HepG2 (cell line): ENCODE measurements around the gene EGR2. TPM values are rescaled to one million over a fixed set of nuclear protein-coding genes. Genes with fewer than 3 reads are reported as not detected.

ENCODE experiments used
- ATAC-seq: fragments of 200-7000 bp; cut with Tn5 transposase; 3 replicates; pipeline ENCODE4 v1.9.1; 2020; ENCODE audit warnings: mild to moderate bottlenecking, moderate library complexity
- BruUV-seq: library from RNA; stranded (reverse); fragments of 400-500 nt; replicated peaks from 2 replicates; lab custom pipeline; 2021; lab: Mats Ljungman, UMichigan
- CTCF ChIA-PET: fragments of 300-600 bp; formaldehyde crosslinking; extraction: SDS; loops from one replicate; lab custom pipeline; 2021; ENCODE audit warnings: low total read pairs, inconsistent platforms, low intra/inter-chr PET ratio; lab: Yijun Ruan, JAX
- POLR2A ChIA-PET: fragments of 350-600 bp; sonication (Branson Sonifier 250); formaldehyde crosslinking; loops from one replicate; lab custom pipeline; 2020; ENCODE audit warnings: antibody characterized with exemption, inconsistent platforms; lab: Yijun Ruan, JAX
- DNase-seq: peaks from one replicate; pipeline ENCODE4 v3.0.0-alpha.2; 2015; ENCODE audit warnings: low spot score
- FAIRE-seq: peaks from 3 replicates; lab custom pipeline; 2011; peaks lifted over from hg19 to GRCh38; lab: Jason Lieb, UNC
- H2AFZ ChIP-seq: one replicate; pipeline ENCODE4 v1.6.1; 2011; ENCODE audit warnings: low read length, inconsistent platforms
- H3K27ac ChIP-seq: fragments of 300-600 bp; 3 replicates; pipeline ENCODE4 v1.8.0; 2011; ENCODE audit warnings: mixed run types, mild to moderate bottlenecking, mixed read lengths, low read length, inconsistent platforms; ENCODE audit not compliant: insufficient read depth; ENCODE audit errors: extremely low read length
- H3K27me3 ChIP-seq, 2 experiments: fragments of 200-600 bp in 1 of 2; 2 replicates in 1 of 2; 3 replicates in 1 of 2; pipeline versions ENCODE4 v1.6.0 to v1.8.0; 2011; ENCODE audit warnings: low read length in 2 of 2, mild to moderate bottlenecking in 2 of 2, moderate library complexity in 2 of 2, inconsistent platforms in 1 of 2; ENCODE audit not compliant: insufficient read depth in 2 of 2, control insufficient read depth in 1 of 2
- H3K36me3 ChIP-seq, 2 experiments: fragments of 200-600 bp in 1 of 2; replicated peaks in 1 of 2; 2 replicates in 1 of 2; 3 replicates in 1 of 2; pipeline versions ENCODE4 v1.5.1 to v1.8.0; 2011; ENCODE audit warnings: low read length in 2 of 2, inconsistent platforms in 1 of 2; ENCODE audit not compliant: insufficient read depth in 2 of 2, control insufficient read depth in 1 of 2
- H3K4me1 ChIP-seq: 2 replicates; pipeline ENCODE4 v1.5.1; 2012; ENCODE audit warnings: low read length, inconsistent platforms; ENCODE audit not compliant: insufficient read depth
- H3K4me2 ChIP-seq: 2 replicates; pipeline ENCODE4 v1.6.0; 2011; ENCODE audit warnings: low read depth, low read length, inconsistent platforms
- H3K4me3 ChIP-seq, 3 experiments: fragments of 200-600 bp in 1 of 3; sonication (generic), shearing (Covaris generic) in 1 of 3; replicated peaks in 1 of 3; 2 replicates each; pipeline ENCODE4 v1.5.1; 2011 to 2016; ENCODE audit warnings: low read length in 3 of 3, inconsistent platforms in 2 of 3, low read depth in 2 of 3, mild to moderate bottlenecking in 2 of 3, control low read depth in 1 of 3, mixed read lengths in 1 of 3; ENCODE audit not compliant: insufficient read depth in 1 of 3
- H3K79me2 ChIP-seq: one replicate; pipeline ENCODE4 v1.6.1; 2011; ENCODE audit warnings: low read length, inconsistent platforms; ENCODE audit not compliant: insufficient read depth
- H3K9ac ChIP-seq: 2 replicates; pipeline ENCODE4 v1.6.0; 2011; ENCODE audit warnings: mild to moderate bottlenecking, low read depth, low read length, inconsistent platforms; ENCODE audit not compliant: insufficient read depth
- H3K9me3 ChIP-seq: 2 replicates; pipeline ENCODE4 v1.5.1; 2012; ENCODE audit warnings: mild to moderate bottlenecking, low read length
- H4K20me1 ChIP-seq: 2 replicates; pipeline ENCODE4 v1.6.0; 2011; ENCODE audit warnings: inconsistent platforms, mild to moderate bottlenecking, low read length, moderate library complexity; ENCODE audit not compliant: insufficient read depth
- DZIP1 ChIP-seq: sonication (generic); formaldehyde crosslinking; IDR thresholded peaks from 2 replicates; pipeline ENCODE4 v1.5.0; 2020; ENCODE audit warnings: mild to moderate bottlenecking, missing genetic modification reagents
- GATAD1 ChIP-seq: IDR thresholded peaks from 2 replicates; pipeline ENCODE4 v1.6.1; 2016; ENCODE audit warnings: missing genetic modification reagents, missing compliant biosample characterization
- PAWR ChIP-seq: sonication (generic); formaldehyde crosslinking; IDR thresholded peaks from 2 replicates; pipeline ENCODE4 v1.4.0; 2020; ENCODE audit warnings: missing genetic modification reagents, mild to moderate bottlenecking, borderline replicate concordance
- PHF8 ChIP-seq: sonication (generic); formaldehyde crosslinking; IDR thresholded peaks from 2 replicates; pipeline ENCODE4 v1.5.0; 2020; ENCODE audit warnings: missing genetic modification reagents
- RORA ChIP-seq: sonication (generic); formaldehyde crosslinking; IDR thresholded peaks from 2 replicates; pipeline ENCODE4 v1.5.0; 2020; ENCODE audit warnings: mild to moderate bottlenecking, missing genetic modification reagents, moderate library complexity
- SKI ChIP-seq: fragments of 450-650 bp; IDR thresholded peaks from one replicate; pipeline ENCODE4 v1.6.1; 2018; ENCODE audit warnings: mild to moderate bottlenecking; ENCODE audit not compliant: partially characterized antibody
- ZNF230 ChIP-seq: sonication (generic); formaldehyde crosslinking; IDR thresholded peaks from 2 replicates; pipeline ENCODE4 v1.4.0; 2020; ENCODE audit warnings: mild to moderate bottlenecking, missing genetic modification reagents
- ZNF329 ChIP-seq: sonication (generic); formaldehyde crosslinking; IDR thresholded peaks from 2 replicates; pipeline ENCODE4 v1.9.0; 2021; ENCODE audit warnings: low read depth, mild to moderate bottlenecking, missing genetic modification reagents
- ZNF33A ChIP-seq: sonication (generic); formaldehyde crosslinking; IDR thresholded peaks from 2 replicates; pipeline ENCODE4 v1.5.1; 2020; ENCODE audit warnings: missing genetic modification reagents, mild to moderate bottlenecking, moderate library complexity, borderline replicate concordance
- ZNF550 ChIP-seq: sonication (generic); formaldehyde crosslinking; IDR thresholded peaks from 2 replicates; pipeline ENCODE4 v1.4.0; 2020; ENCODE audit warnings: mild to moderate bottlenecking, missing genetic modification reagents, borderline replicate concordance
- ZNF557 ChIP-seq: sonication (generic); formaldehyde crosslinking; IDR thresholded peaks from 2 replicates; pipeline ENCODE4 v1.4.0; 2020; ENCODE audit warnings: missing genetic modification reagents
- ZNF670 ChIP-seq: sonication (generic); formaldehyde crosslinking; IDR thresholded peaks from 2 replicates; pipeline ENCODE4 v1.8.0; 2022; ENCODE audit warnings: mild to moderate bottlenecking, missing genetic modification reagents, borderline replicate concordance
- ZSCAN9 ChIP-seq: IDR thresholded peaks from 2 replicates; pipeline ENCODE4 v1.6.1; 2016; ENCODE audit warnings: borderline replicate concordance
- WGBS: methylation state at CpG from one replicate; pipeline ENCODE4 v1.1.6; 2017; ENCODE audit warnings: low lambda C conversion rate; 5-methylcytosine and 5-hydroxymethylcytosine counted together
- in situ Hi-C: cut with HindIII; loops from 2 replicates; pipeline ENCODE4 v1.10.0; 2017; ENCODE audit warnings: low pct_unique_long_range_greater_than_20kb; ENCODE audit not compliant: extremely low pct_ligation_motif_present
- intact Hi-C: fragments of 100-400 bp; cut with micrococcal nuclease; formaldehyde crosslinking; loops from one replicate; pipeline ENCODE4 v1.10.0; 2022; ENCODE audit not compliant: unreplicated experiment
- polyA plus RNA-seq, 8 experiments: library from polyadenylated mRNA; depleted of rRNA in 3 of 8; stranded (reverse) in 7 of 8; unstranded in 1 of 8; fragments of >200 nt; fragmentation: Illumina TruSeq in 4 of 8; extraction: Trizol in 4 of 8; gene quantifications; 2 replicates each; pipeline versions ENCODE4 v1.2.1 to v1.2.3, GENCODE V29; 2011 to 2016; ENCODE audit warnings: low read depth in 4 of 8, missing spikeins in 1 of 8, mixed read lengths in 1 of 8; ENCODE audit not compliant: insufficient read depth in 1 of 8
- total RNA-seq, 5 experiments: library from RNA; depleted of rRNA; stranded (reverse); fragments of >200 nt; fragmentation: Illumina TruSeq; extraction: Trizol; gene quantifications; 2 replicates each; pipeline ENCODE4 v1.2.3, GENCODE V29; 2016; ENCODE audit warnings: low read depth in 1 of 5
- TF ChIP-seq, protein P1 (sequence below): sonication (generic); formaldehyde crosslinking; IDR thresholded peaks from 2 replicates; pipeline ENCODE4 v1.9.0; 2021; ENCODE audit warnings: missing genetic modification reagents, mild to moderate bottlenecking, borderline replicate concordance
- TF ChIP-seq, protein P2 (sequence below): sonication (generic); formaldehyde crosslinking; IDR thresholded peaks from 2 replicates; pipeline ENCODE4 v1.5.0; 2020; ENCODE audit warnings: missing genetic modification reagents

The EGR2 gene
- total and polyA plus RNA-seq, 2 of the 13 experiments (the other 11 are each of a cell fraction or from before 2014, with no cell fraction given): 0.11 to 0.15 TPM

- no peak for TF ChIP-seq ZNF670 (CRISPR knock-in tag)
- no peak for TF ChIP-seq PHF8 (CRISPR knock-in tag)
- TF ChIP-seq, all 625 proteins: peak for 8
Observed at GRCh38 chr10:62815381-62816075, 638 bp downstream of the EGR2 start (continued).

DNA sequence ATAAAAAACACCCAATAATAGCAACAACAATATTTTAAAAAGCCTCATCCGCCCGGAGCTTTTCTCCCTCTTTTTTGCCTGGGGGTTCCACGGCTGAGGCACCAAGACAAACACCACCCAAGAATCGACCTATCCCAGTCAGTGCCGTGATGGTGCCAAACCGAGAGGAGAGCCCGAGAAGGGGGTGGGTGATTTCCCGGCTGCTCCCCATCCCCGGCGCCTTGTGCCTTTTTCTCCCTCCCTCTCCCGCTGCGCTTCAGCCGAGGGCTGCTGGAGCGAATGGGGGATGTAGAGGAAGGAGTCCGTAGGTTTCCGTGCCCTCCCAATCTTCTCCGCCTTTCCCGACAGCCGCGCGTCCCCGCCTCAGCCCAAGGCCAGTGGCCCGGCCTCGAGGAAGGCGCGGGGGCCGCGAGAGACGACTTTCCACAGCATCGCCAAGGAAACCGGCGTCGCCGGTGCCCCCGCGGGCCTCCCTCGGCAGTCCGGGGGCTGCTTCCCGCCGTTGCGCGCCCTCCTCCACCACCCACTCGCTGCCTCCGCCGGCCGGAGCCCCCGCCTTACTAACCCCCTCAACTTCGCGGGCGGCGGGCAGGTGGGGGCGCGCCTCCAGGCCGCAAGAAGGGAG lies 1.3 kb downstream of the EGR2 start:
- POLR2A ChIA-PET: no interaction called here
- in situ Hi-C loops: loop anchor here (5.0 to 25.0 kb wide), 2 partner anchors 203 to 553 kb away; partner anchors contain the start of gene RTKN2
- TF ChIP-seq GATAD1 (CRISPR knock-in tag) (no peak), RORA (no peak), DZIP1 (CRISPR knock-in tag) (no peak), ZNF230 (CRISPR knock-in tag) (no peak), ZSCAN9 (CRISPR knock-in tag) (no peak), ZNF550 (CRISPR knock-in tag) (no peak), ZNF329 (CRISPR knock-in tag) (no peak), ZNF557 (CRISPR knock-in tag) (no peak), PAWR (CRISPR knock-in tag) (no peak), ZNF33A (CRISPR knock-in tag) (no peak), SKI (no peak)
- TF ChIP-seq, protein P1, sequence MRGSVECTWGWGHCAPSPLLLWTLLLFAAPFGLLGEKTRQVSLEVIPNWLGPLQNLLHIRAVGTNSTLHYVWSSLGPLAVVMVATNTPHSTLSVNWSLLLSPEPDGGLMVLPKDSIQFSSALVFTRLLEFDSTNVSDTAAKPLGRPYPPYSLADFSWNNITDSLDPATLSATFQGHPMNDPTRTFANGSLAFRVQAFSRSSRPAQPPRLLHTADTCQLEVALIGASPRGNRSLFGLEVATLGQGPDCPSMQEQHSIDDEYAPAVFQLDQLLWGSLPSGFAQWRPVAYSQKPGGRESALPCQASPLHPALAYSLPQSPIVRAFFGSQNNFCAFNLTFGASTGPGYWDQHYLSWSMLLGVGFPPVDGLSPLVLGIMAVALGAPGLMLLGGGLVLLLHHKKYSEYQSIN (CRISPR knock-in tag): no peak
- TF ChIP-seq, protein P2, sequence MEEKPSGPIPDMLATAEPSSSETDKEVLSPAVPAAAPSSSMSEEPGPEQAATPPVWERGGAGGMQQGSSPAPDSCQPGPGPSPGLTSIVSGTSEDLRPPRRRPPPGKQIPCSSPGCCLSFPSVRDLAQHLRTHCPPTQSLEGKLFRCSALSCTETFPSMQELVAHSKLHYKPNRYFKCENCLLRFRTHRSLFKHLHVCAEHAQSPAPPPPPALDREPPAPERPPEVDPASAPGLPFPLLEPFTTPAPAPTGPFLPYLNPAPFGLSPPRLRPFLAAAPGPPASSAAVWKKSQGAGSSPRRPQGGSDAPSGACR (CRISPR knock-in tag): no peak

More for the DNA sequence above, 1.3 kb downstream of the EGR2 start:
- Histone ChIP-seq H3K36me3 (no peaks in the 10 kb centered on the region), H3K27me3 (peaks cover 7 to 23% of the 10 kb centered on the region in 2 experiments; a peak in 4 of 5 replicates), H3K4me3 (peak overlapping the region in 1 of 3 experiments; percentile 75; a peak in 2 of 6 replicates), H3K27ac (no peak overlapping the region), H3K9ac (no peak overlapping the region), H4K20me1 (no peaks in the 10 kb centered on the region), H3K9me3 (no peaks in the 10 kb centered on the region), H3K4me1 (peaks cover 23% of the 10 kb centered on the region), H3K79me2 (no peaks in the 10 kb centered on the region), H3K4me2 (peak overlapping the region; percentile 91), H2AFZ (no peak overlapping the region)
- DNase-seq: no peak
- ATAC-seq: no peak
- WGBS: 26% methylated on average over 23 of the region's 54 CpGs
- FAIRE-seq: no peak
- CTCF ChIA-PET: no interaction called here
- intact Hi-C loops: no loop called here
- BruUV-seq: no TSS peak
